Ammon's horn (tissue), 1 donor: ENCODE data around the gene RTCA.
A peak's percentile ranks its signal among the peaks of the same experiment; 100 is the strongest.
"Not testable (repeated sequence)": the region's sequence is repeated elsewhere in the genome, so short reads cannot be mapped to it uniquely, and the experiment has no call there.

ENCODE experiments used
- DNase-seq: peaks from one replicate; pipeline ENCODE4 v3.0.0-alpha.2; 2016; ENCODE audit warnings: low spot score

Gene RTCA

DNA sequence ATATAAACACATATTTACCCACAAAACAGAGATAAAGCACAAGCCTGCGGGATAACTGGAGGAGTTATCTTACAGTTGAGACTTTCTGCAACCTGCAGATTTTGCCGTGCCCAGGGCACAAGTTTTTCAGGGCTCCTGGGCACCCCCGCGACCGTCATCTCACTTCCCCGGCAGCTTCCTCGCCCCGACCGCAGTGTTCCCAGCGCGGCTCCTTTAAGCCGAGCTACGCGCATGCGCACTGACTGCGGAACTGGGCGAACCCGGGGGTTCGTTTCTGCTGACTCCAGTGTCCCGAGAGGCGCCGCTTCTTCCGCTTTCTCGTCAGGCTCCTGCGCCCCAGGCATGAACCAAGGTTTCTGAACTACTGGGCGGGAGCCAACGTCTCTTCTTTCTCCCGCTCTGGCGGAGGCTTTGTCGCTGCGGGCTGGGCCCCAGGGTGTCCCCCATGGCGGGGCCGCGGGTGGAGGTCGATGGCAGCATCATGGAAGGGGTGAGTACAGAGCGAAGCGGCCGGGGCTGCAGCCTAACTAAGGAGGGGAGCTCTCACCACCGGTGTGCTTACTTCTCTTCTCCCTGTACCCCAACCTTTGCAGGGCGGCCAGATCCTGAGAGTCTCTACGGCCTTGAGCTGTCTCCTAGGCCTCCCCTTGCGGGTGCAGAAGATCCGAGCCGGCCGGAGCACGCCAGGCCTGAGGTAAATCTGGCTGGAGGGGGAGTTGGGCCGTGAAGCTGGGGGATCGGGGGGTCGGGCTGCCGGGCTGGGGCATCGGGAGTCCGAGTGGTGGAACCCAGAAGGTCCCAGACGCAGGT lies at the start of gene RTCA:
RTCA (plus strand) TSS at position 286 of the 810 bp plus-strand sequence; CDS start at position 446, 160 bp downstream.
- peak; percentile 95 for DNase-seq

- no peak for DNase-seq
Measured at GRCh38 chr1:100217834-100218233, 48.2 kb upstream of the RTCA start.

GRCh38 chr1:100219457-100219856 lies 46.6 kb upstream of the RTCA start:
- no peak for DNase-seq

GRCh38 chr1:100219883-100220282 lies 46.1 kb upstream of the RTCA start:
- no peak for DNase-seq

DNA sequence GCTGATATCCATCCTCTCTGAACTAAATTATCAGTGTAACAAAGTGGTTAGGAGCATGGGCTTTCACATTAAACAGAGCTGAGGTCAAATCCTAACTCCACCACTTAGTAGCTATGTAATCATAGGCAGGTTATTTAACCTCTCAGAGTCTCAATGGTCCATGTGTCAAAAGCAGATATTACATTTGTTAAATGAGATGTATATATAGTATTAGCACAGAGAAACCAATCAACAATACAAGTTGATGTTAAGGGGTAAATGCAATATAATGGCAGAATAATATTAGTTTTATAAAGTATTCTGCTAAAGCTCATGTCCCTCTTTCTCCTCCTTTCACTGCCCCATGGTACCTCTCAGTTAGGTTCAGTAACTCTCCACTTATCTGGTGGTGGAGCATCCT lies 43.6 kb upstream of the RTCA start:
- no peak for DNase-seq

DNA sequence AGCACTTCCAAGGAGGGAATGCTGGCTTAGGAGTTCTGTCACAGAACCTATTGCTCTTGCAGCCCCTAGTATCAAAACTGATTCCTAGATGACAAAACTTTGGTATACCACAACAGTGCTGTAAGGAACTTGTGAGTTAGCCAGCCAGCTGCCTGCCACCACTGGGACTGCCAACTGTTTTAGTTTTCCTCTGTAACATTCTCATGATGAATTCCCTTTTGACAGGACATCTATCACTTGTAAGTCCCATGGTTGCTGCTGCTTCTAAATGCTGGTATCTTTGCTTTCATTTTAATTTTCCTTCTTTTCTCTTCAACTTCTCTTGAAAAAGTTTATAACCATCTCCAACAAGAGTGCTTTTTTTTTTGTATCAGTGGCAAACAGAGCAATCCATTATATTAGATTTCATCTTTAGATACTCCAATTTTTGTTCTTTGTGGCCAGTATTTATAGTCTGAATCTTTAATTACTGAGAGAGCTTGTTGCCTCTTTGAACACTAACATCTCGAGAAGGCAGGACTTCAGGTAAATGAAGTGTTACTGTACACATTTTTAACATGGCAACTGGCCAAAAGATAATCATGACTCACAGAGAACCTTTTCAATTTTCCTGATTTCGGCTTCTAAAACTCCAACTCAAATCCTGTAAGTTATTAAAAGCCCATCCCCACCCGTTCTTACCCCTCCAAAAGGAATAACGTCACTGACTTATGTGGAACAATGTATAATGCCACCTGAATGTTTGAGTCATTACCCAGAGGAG lies 36.2 kb upstream of the RTCA start:
- no peak for DNase-seq

DNA sequence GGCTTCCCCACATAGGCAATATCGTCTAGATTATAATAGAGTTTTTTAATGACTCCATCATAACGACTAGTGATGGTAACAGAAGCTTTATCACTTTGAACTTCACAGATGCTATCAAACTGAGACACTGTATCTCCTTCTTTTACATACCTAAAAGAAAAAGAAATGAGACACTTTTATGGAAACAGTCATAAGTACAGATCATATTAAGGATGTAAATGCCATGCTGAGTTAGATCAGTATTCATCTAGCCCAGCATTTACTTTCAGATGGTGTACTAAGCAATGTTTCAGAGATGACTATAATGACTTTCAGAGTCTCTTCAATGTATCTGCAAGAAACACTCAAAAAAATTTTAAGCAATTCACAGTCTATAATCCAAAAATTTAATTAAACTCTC lies 35.3 kb upstream of the RTCA start:
- DNase-seq = no peak

DNA sequence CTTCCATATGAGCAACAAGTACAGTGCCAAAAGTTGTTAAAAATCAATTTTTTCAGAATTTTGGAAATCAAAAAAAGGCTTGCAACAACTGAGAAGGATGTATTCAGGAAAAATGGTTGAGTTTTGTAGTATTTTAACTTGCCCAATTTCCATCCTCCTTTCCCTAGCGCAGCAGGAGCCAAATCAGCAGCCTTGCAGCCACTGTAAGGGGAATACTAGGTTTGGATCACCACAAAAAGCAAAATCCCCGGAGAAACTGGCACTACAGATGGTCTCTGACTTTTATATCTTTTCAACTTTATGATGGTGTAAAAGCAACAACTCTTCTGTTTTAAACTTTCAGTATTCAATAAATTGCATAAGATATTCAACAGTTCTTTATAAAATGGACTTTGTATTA lies 34.3 kb upstream of the RTCA start:
- DNase-seq = no peak

GRCh38 chr1:100232156-100232555 lies 33.9 kb upstream of the RTCA start:
- no peak for DNase-seq

GRCh38 chr1:100233566-100233965 lies 32.5 kb upstream of the RTCA start:
- not testable (repeated sequence) for DNase-seq

- DNase-seq = no peak
Measured at GRCh38 chr1:100234432-100234831, 31.6 kb upstream of the RTCA start.

DNA sequence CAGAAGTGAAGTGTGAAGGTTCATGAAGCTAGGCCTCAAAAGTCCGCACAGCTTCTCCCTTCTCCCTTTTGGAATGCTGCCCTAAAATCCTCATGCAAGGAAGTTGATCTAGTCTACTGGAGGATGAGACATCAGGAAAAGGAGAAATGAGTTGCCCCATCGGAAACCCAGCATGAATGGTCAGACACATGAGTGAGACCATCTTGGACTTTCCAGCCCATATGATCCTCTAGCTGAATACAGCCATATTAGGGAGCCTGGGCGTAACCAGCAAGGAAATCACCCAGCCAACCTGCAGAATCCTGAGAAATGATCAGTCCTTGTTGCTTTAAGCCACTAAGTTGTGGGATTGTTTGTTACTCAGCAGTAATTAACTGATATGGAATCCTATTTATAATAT lies 28.9 kb upstream of the RTCA start:
- DNase-seq = no peak

DNA sequence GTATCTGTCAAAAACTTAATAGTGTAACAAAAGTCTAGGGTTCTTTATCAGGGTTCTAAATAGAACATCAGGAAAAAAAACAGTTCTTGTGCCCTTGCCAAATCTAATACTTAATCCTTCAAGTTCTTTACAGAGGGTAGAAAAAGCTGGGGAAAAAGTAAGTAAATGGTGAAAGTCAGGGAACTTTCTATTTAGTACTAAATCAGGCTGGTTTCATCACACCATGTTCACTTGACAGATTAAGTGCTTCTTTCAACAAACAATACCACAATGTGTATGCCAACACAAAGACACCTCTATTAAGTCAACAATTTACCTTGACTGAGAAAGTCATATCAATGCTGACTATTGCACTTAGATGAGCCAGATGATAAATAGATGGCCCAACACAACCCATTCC lies 26.1 kb upstream of the RTCA start:
- no peak for DNase-seq

DNA sequence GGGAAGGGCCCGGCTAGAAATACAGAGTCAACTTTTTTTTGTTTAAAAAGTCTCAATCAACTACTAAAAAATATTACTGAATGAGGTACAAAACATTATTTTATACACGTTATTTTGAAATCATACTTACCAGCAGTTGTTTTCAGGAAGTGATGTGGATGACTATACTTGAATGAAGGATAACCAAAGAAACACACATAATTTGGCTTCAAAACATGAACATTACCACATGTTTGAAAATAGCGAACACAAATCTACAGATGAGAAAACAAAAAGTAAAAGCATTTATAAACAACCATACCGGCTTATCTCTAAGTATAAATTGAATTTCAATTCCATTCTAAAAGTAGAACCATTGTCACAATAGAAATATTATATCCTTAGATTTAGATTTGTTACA lies 25.4 kb upstream of the RTCA start:
- no peak for DNase-seq

DNA sequence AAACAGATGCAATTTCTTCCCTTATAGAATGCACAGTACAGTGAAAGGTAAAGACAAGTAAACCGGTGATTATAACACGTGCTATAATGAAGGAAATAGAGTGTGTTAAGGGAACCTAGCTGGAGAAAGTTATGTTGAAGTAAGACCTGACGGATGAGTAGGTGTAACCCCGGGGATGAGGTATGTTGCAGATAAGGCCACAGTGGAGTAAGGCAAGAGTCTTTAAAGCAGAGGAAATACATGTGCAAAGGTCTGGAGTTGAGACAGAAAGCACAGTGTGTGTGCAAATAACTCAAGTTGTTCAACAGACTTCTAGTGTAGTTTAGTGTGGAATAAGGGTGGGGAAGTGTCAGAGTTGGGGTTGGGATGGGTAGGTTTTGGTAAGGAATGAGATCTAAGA lies 19.3 kb upstream of the RTCA start:
- DNase-seq = no peak

DNA sequence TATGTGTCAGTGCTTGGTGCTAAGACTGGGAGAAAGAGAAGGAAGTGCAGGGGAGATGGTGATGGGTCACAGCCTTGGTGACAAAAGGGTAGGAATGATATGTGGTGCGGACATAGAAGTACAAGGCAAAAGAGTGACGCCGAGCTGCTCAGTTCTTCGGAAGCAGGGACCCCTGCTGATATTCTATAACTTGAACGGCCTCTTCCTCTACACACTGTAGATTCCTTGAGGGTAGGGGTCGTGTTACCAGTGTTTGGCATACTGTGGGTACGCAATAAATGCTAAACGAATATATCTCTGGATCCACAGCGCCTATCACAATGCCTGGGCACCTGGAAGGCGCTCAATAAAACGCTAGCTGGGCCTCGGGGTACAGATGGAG lies 16.9 kb upstream of the RTCA start:
- DNase-seq = no peak

GRCh38 chr1:100249537-100250257 lies 16.3 kb upstream of the RTCA start, which contains the start of gene DBT:
Gene DBT (minus strand): TSS chr1:100249834. CDS start chr1:100249820, 14 bp downstream.
- DNase-seq = peak; percentile 99

GRCh38 chr1:100250264-100250663 lies 15.8 kb upstream of the RTCA start:
- DNase-seq = peak; percentile 4

- DNase-seq = no peak
Measured at GRCh38 chr1:100250807-100251206, 15.2 kb upstream of the RTCA start.

DNA sequence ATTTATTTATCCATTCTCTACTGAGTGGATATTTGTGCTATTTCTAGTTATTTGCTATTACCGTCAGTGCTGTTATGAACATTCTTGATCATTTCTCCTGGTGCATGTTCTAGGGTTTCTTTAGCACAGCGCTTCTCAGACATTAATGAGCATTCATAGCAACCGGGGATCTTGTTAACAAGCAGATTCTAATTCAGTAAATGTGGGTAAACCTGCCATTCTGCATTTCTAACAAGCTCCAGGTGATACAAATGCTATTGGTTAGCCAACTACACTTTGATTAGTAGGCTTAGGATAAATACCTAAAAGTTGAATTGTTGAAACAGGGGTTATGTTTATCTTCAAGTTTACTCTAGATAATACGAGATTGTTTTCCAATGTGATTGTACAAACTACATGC lies 13.1 kb upstream of the RTCA start:
- DNase-seq = no peak

DNA sequence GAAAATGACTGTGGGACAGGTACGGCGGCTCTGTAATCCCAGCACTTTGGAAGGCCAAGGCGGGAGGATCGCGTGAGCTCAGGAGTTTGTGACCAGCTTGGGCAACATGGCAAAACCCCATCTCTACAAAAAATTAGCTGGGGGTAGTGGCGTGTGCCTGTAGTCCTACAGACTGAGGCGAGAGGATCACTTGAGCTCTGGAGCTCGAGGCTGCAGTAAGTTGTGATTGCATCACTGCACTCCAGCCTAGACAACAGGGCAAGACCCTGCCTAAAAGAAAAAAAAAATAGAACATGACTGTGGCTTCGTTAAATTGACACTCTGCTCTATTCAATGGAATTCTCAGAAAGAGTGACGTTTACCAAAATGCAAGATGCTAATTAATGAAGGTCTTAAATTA lies 12.5 kb upstream of the RTCA start:
- DNase-seq = no peak

DNA sequence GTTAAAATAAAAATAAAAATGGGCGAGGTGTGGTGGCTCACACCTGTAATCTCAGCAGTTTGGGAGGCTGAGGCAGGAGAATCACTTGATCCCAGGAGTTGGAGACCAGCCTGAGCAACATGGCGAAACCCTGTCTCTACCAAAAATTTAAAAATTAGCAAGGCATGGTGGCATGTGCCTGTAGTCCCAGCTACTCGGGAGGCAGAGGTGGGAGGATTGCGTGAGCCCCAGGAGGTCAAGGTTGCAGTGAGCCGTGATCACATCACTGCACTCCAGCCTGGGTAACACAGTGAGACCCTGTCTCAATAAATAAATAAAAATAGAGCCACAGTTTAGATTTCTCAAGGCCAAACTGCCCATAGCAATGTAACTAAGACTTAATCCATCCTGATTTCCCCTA lies 9.7 kb upstream of the RTCA start:
- not testable (repeated sequence) for DNase-seq

- not testable (repeated sequence) for DNase-seq
Measured at GRCh38 chr1:100258427-100258826, 7.6 kb upstream of the RTCA start.
